Common myeloid progenitor, CD34-positive (primary cell): Measurements from ENCODE around the gene PCDHGA10.

Source experiments
- CTCF ChIA-PET: fragments of 350-600 bp; sonication (Branson Sonifier 250); formaldehyde crosslinking; loops from one replicate; lab custom pipeline; 2021; ENCODE audit warnings: antibody characterized with exemption; lab: Charles Lee
- POLR2A ChIA-PET: fragments of 350-600 bp; sonication (Branson Sonifier 250); formaldehyde crosslinking; loops from one replicate; lab custom pipeline; 2021; ENCODE audit warnings: antibody characterized with exemption; lab: Charles Lee
- DNase-seq, 3 donors: peaks; one replicate each; pipeline versions ENCODE4 v3.0.0 to v3.0.0-alpha.2; 2013
- H3K27ac ChIP-seq, 2 experiments: 1 replicate in 1 of 2; 2 replicates in 1 of 2; pipeline ENCODE4 v1.7.0; 2013; ENCODE audit warnings: inconsistent platforms in 2 of 2, low read length in 2 of 2, mild to moderate bottlenecking in 2 of 2, low read depth in 1 of 2, moderate library complexity in 1 of 2; ENCODE audit not compliant: severe bottlenecking in 2 of 2, insufficient read depth in 1 of 2, poor library complexity in 1 of 2
- H3K27me3 ChIP-seq, 5 experiments: replicated peaks in 2 of 5; 1 replicate in 3 of 5; 2 replicates in 2 of 5; pipeline versions ENCODE4 v1.6.1 to v1.7.0; 2013; ENCODE audit warnings: low read length in 4 of 5, mild to moderate bottlenecking in 2 of 5, moderate library complexity in 2 of 5, inconsistent platforms in 1 of 5; ENCODE audit not compliant: insufficient read depth in 5 of 5, control insufficient read depth in 4 of 5
- H3K36me3 ChIP-seq, 4 experiments: 1 replicate in 2 of 4; 2 replicates in 2 of 4; pipeline versions ENCODE4 v1.6.1 to v1.7.0; 2013; ENCODE audit warnings: low read length in 3 of 4, control low read depth in 1 of 4, mild to moderate bottlenecking in 1 of 4; ENCODE audit not compliant: control insufficient read depth in 4 of 4, insufficient read depth in 4 of 4
- H3K4me1 ChIP-seq, 4 experiments: 1 replicate in 3 of 4; 2 replicates in 1 of 4; pipeline versions ENCODE4 v1.6.1 to v1.7.1; 2013; ENCODE audit warnings: low read length in 3 of 4, mild to moderate bottlenecking in 3 of 4, control low read depth in 1 of 4, inconsistent platforms in 1 of 4, moderate library complexity in 1 of 4; ENCODE audit not compliant: control insufficient read depth in 4 of 4, insufficient read depth in 4 of 4; ENCODE audit errors: control extremely low read depth in 1 of 4
- H3K4me3 ChIP-seq, 7 experiments: 1 replicate in 4 of 7; 2 replicates in 3 of 7; pipeline versions ENCODE4 v1.5.1 to v1.7.0; 2013; ENCODE audit warnings: mild to moderate bottlenecking in 7 of 7, low read length in 6 of 7, moderate library complexity in 6 of 7, inconsistent platforms in 2 of 7, low read depth in 2 of 7, control low read depth in 1 of 7; ENCODE audit not compliant: insufficient read depth in 4 of 7, control insufficient read depth in 1 of 7; ENCODE audit errors: extremely low read depth in 1 of 7
- H3K9me3 ChIP-seq, 5 experiments: 1 replicate in 4 of 5; 2 replicates in 1 of 5; pipeline versions ENCODE4 v1.6.1 to v1.7.1; 2013; ENCODE audit warnings: low read length in 4 of 5, mild to moderate bottlenecking in 2 of 5, inconsistent platforms in 1 of 5, low read depth in 1 of 5, moderate library complexity in 1 of 5; ENCODE audit not compliant: control insufficient read depth in 4 of 5, insufficient read depth in 2 of 5; ENCODE audit errors: control extremely low read depth in 1 of 5
- WGBS: methylation state at CpG from one replicate; pipeline ENCODE4 v1.1.5; 2013; ENCODE audit not compliant: insufficient coverage; 5-methylcytosine and 5-hydroxymethylcytosine counted together

The PCDHGA10 gene

DNA sequence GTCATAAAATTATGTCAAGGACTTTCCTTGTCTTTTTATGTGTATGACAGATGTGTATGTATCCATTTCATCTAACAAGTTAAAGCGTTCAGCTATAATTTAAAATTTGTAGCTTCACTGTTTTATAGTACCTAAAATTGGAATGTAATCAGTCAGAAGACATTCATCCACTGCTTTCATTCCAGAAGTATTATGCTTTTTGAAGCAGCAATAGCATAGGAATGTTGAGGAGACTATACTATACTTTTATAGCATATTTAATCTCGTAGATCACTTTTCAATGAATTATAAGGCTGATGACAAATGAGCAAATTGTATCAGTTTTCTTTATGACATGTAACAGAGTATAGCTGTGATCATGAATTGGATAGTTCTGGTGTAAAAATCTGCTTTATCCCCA, 24.4 kb downstream of the PCDHGA10 start:
- Histone ChIP-seq H3K4me3 (no peak overlapping the region), H3K36me3 (no peaks in the 10 kb centered on the region), H3K4me1 (no peaks in the 10 kb centered on the region), H3K27me3 (peaks cover 0 to 21% (median 10%) of the 10 kb centered on the region in 5 experiments), H3K27ac (no peak overlapping the region), H3K9me3 (peaks cover 2 to 54% (median 18%) of the 10 kb centered on the region in 5 experiments)
- ChIA-PET POLR2A (interaction anchor here (0.5 kb wide), 1 partner anchor 245 kb away, joined by 3 read pairs; the partner anchor contains the start of gene PCDHB10), CTCF (interaction anchor here (0.9 to 1.0 kb wide), 2 partner anchors 13 to 56 kb away, joined by 3 read pairs; no protein-coding TSS in a partner anchor)
- no CpG with 5 or more reads among the region's 2 CpGs for WGBS
- no peak for DNase-seq

DNA sequence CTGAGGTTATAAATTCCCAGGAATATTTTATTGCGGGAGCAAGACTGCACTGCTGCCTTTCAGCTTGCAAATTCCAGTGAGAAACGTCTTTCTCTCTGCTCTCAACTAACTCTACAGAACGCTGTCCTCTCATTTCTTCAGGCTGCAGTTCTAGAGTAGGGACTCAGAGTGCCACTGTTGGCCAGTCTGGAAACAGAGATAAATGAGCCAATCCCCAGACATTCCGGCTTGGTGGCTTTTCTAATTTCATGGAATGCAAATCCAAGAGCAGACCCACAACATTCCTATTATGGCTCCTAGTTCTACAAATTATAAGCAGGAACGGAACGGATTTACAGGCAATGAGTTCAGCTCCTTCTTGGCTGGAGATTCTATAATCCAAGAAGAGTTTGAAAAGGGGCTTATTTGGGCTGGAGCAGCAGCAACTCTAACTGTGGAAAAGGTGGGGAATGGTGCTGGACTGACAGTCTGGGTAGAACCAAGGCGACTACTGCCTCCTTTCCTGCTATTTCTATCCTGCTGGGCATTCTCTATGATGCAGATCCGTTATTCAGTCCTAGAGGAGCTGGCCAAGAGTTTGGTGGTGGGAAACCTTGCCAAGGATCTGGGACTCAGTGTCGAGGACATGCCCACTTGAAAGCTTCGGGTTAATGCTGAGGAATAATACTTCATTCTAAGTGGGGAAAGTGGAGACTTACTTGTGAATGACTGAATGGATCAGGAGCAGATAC, 26.8 kb downstream of the PCDHGA10 start:
- POLR2A ChIA-PET, result no interaction called here
- Histone ChIP-seq H3K27ac (no peak overlapping the region), H3K27me3 (peaks cover 0 to 12% (median 1%) of the 10 kb centered on the region in 5 experiments), H3K9me3 (peaks cover 0 to 41% (median 13%) of the 10 kb centered on the region in 5 experiments), H3K4me3 (no peak overlapping the region), H3K36me3 (no peaks in the 10 kb centered on the region), H3K4me1 (no peaks in the 10 kb centered on the region)
- 78% methylated on average over 9 of the region's 10 CpGs for WGBS
- no peak for DNase-seq
- CTCF ChIA-PET, result interaction anchor here (0.7 to 1.7 kb wide), 4 partner anchors 11 to 125 kb away, joined by 3 to 4 read pairs (median 3); no protein-coding TSS in a partner anchor

DNA sequence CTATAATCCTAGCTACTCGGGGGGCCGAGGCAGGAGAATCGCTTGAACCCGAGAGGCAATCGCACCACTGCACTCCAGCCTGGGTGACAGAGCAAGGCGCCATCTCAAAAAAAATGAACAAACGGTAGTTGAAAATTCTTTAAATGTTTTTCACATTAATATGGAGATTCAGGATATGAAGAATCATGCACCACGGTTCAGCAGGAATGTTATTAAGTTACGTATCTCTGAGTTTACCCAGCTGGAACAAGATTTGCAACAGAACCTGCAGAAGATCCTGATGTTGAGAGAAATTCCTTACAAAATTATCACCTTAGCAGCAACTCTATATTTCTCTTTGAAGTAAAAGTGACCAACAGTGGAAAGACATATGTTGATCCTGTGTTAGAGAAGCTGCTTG, 27.6 kb downstream of the PCDHGA10 start:
- DNase-seq, result no peak
- peaks cover 0 to 43% (median 13%) of the 10 kb centered on the region in 5 experiments for H3K9me3 ChIP-seq
- ChIA-PET CTCF (interaction anchor here (0.7 kb wide), 1 partner anchor 12 kb away, joined by 3 read pairs; no protein-coding TSS in a partner anchor), POLR2A (no interaction called here)
- H3K27ac ChIP-seq, result no peak overlapping the region
- H3K36me3 ChIP-seq, result no peaks in the 10 kb centered on the region
- no peaks in the 10 kb centered on the region for H3K4me1 ChIP-seq
- H3K27me3 ChIP-seq, result peaks cover 0 to 12% (median 1%) of the 10 kb centered on the region in 5 experiments
- 100% methylated on average over 3 of the region's 9 CpGs for WGBS
- no peak overlapping the region for H3K4me3 ChIP-seq

DNA sequence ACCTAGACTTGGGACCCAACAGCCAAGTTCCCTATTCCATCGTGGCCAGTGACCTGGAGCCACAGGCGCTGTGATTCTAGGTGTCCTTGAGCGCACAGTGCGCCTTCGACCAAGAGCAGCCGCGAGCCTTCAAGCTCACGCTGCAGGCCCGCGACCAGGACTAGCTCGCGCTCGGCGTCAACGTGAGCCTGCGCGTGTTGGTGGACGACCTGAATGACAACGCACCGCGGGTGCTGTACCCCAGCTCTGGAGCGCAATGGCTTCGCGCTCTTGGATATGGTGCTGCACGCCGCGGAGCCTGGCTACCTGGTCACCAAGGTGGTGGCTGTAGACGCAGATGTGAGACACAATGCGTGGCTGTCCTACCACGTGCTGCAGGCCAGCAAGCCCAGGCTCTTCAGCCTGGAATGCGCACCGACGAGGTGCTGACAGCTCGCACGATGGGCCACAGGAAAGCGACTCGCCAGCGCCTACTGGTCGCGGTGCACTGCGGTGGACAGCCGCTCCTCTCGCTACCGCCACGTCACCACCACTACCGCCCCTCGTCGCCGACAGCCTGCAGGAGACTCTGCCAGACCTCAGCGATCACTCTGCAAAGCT, 28.9 kb downstream of the PCDHGA10 start:
- 59% methylated on average over 49 of the region's 50 CpGs for WGBS
- Histone ChIP-seq H3K27ac (no peak overlapping the region), H3K27me3 (peaks cover 0 to 12% (median 0%) of the 10 kb centered on the region in 5 experiments), H3K4me1 (no peaks in the 10 kb centered on the region), H3K36me3 (no peaks in the 10 kb centered on the region), H3K4me3 (no peak overlapping the region), H3K9me3 (peaks cover 0 to 40% (median 13%) of the 10 kb centered on the region in 5 experiments)
- DNase-seq, result no peak
- POLR2A ChIA-PET, result no interaction called here
- CTCF ChIA-PET, result no interaction called here

DNA sequence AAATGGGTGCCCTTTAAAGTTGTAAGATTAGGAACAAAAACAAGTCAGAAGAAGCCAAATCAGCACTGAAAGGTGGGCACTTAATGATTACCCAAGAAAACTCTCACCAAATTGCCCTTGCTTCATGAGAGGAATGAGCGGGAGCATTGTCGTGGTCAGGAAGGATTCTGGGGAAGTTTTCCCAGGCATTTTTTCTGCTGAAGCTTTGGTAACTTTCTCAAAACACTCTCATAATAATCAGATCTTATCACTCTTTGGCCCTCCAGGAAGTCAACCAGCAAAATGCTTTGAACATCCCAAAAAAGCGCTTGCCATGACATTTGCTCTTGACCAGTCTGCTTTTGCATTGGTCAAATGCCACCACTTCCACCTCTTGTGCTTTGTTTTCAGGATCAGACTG, 52.6 kb downstream of the PCDHGA10 start:
- Histone ChIP-seq H3K27ac (no peak overlapping the region), H3K4me3 (no peak overlapping the region), H3K27me3 (peaks cover 0 to 1% (median 0%) of the 10 kb centered on the region in 5 experiments), H3K9me3 (no peaks in the 10 kb centered on the region), H3K36me3 (no peaks in the 10 kb centered on the region), H3K4me1 (no peaks in the 10 kb centered on the region)
- ChIA-PET CTCF (no interaction called here), POLR2A (no interaction called here)
- 100% methylated on average over 3 of the region's 3 CpGs for WGBS
- DNase-seq, result no peak
